ENCODE results near the gene ALDH1A2.

The ALDH1A2 gene

GRCh38 chr15:57914350-57915055 is 151.0 kb downstream of the ALDH1A2 start:
- TF ChIP-seq, protein P1, sequence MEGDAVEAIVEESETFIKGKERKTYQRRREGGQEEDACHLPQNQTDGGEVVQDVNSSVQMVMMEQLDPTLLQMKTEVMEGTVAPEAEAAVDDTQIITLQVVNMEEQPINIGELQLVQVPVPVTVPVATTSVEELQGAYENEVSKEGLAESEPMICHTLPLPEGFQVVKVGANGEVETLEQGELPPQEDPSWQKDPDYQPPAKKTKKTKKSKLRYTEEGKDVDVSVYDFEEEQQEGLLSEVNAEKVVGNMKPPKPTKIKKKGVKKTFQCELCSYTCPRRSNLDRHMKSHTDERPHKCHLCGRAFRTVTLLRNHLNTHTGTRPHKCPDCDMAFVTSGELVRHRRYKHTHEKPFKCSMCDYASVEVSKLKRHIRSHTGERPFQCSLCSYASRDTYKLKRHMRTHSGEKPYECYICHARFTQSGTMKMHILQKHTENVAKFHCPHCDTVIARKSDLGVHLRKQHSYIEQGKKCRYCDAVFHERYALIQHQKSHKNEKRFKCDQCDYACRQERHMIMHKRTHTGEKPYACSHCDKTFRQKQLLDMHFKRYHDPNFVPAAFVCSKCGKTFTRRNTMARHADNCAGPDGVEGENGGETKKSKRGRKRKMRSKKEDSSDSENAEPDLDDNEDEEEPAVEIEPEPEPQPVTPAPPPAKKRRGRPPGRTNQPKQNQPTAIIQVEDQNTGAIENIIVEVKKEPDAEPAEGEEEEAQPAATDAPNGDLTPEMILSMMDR (IDR thresholded peaks at IDR 0.05; ENCODE audit: control insufficient read depth, extremely low read depth, insufficient read depth), result no peak
- H3K4me3 ChIP-seq (ENCODE audit: low read depth, low read length), result no peak overlapping the region
- DNase-seq (ENCODE audit: low read depth), result peak; percentile 75

GRCh38 chr15:57911247-57911646 is 154.3 kb downstream of the ALDH1A2 start:
- TF ChIP-seq, protein P1 (IDR thresholded peaks at IDR 0.05; ENCODE audit: control insufficient read depth, extremely low read depth, insufficient read depth), result no peak
- no peak overlapping the region for H3K4me3 ChIP-seq (ENCODE audit: low read depth, low read length)
- DNase-seq (ENCODE audit: low read depth), result no peak

- no peak for DNase-seq (ENCODE audit: low read depth)
- TF ChIP-seq, protein P1 (IDR thresholded peaks at IDR 0.05; ENCODE audit: control insufficient read depth, extremely low read depth, insufficient read depth), result no peak
Observed at GRCh38 chr15:57910672-57911071, 154.8 kb downstream of the ALDH1A2 start.

DNA sequence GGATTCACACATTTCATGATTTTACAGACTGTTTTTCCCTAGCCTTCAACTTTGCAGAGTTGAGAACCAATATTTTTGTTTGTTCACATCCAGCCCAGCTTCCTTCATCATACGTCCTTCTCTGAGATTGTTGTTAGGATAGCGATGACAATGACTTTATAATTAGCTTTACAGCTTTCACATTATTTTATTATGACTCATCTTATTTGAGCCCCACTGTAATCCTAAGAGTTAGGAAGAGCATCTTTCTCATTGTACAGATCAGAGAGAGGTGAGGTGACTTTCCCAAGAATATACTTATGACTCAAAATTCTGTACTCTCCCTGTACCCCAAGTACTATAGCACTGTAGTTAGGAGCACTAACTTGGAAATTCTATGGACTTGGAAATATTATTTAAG is 156.1 kb downstream of the ALDH1A2 start:
- H3K4me3 ChIP-seq (ENCODE audit: low read depth, low read length), result no peak overlapping the region
- TF ChIP-seq, protein P1 (IDR thresholded peaks at IDR 0.05; ENCODE audit: control insufficient read depth, extremely low read depth, insufficient read depth), result no peak
- DNase-seq (ENCODE audit: low read depth), result no peak

More at GRCh38 chr15:57910672-57911071, 154.8 kb downstream of the ALDH1A2 start:
- no peak overlapping the region for H3K4me3 ChIP-seq (ENCODE audit: low read depth, low read length)

- H3K4me3 ChIP-seq (ENCODE audit: low read depth, low read length), result no peak overlapping the region
- DNase-seq (ENCODE audit: low read depth), result no peak
- TF ChIP-seq, protein P1 (IDR thresholded peaks at IDR 0.05; ENCODE audit: control insufficient read depth, extremely low read depth, insufficient read depth), result no peak
Observed at GRCh38 chr15:57903626-57904025, 161.9 kb downstream of the ALDH1A2 start.

All from LNCaP clone FGC (cell line).